HG03439 (cell line): ENCODE results near the gene CERT1.
"Not testable (repeated sequence)": the region's sequence is repeated elsewhere in the genome, so short reads cannot be mapped to it uniquely, and the experiment has no call there.

Source experiments
- ATAC-seq: cut with Tn5 transposase; IDR thresholded peaks from one replicate; pipeline ENCODE4 v1.9.1; 2021; ENCODE audit warnings: mild to moderate bottlenecking, moderate library complexity; ENCODE audit not compliant: unreplicated experiment

Gene CERT1

DNA sequence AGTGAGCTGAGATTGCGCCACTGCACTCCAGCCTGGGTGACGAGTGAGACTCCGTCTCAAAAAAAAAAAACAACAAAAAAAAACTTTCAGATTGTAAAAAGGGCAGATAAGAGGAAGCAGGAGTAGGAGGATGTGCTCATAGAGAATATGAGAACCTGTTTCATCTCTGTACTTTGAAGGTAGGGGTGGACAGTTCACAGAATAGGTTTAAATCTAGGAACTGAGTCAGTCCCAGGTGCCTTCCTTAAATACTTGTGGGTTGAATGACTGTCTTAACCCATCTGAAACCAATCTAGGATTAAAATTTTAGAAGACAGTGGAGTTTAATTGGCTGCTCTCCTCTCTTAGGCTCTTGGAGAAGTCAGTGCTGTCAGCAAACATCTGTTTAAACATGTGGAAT lies 12.6 kb upstream of the CERT1 start:
- peak; percentile 79 for ATAC-seq

GRCh38 chr5:75523275-75523674 lies 11.8 kb upstream of the CERT1 start:
- ATAC-seq: no peak

- no peak for ATAC-seq
These were observed 11.1 kb upstream of the CERT1 start for GRCh38 chr5:75522542-75522941.

GRCh38 chr5:75522025-75522424 lies 10.6 kb upstream of the CERT1 start:
- ATAC-seq: no peak

DNA sequence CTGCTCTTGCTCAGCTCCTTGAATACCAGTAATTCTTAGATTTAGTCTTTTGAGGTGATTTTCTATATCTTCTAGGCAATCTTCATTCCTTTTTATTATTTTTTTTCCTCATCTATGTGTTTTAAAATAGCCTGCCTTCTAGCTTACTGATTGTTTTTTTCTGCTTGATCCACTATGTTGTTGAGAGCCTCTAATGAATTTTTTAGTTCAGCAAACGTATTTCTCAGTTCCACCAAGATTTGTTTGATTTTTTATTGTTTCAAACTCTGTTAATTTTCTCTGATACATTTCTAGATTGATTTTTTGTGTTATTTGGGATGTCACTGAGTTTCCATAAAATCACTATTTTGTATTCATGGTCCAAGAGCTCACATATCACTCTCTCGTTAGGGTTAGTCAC lies 9.8 kb upstream of the CERT1 start:
- ATAC-seq: no peak

DNA sequence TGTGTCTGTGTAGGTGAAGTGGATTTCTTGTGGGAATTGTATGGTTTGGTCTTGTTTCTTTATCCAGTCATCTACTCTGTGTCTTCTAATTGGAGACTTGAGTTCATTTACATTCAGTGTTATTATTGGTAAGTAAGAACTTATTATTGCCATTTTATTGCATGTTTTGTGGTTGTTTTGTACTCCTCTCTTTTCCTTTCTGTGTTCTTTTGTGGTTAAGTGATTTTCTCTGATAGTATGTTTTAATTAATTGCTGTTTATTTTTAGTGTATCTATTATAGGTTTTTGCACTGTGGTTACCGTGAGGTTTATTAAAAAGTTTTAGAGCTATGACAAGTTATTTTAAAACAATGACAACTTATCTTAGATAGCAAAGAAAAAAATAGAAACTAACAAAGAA lies 8.3 kb upstream of the CERT1 start:
- no peak for ATAC-seq

DNA sequence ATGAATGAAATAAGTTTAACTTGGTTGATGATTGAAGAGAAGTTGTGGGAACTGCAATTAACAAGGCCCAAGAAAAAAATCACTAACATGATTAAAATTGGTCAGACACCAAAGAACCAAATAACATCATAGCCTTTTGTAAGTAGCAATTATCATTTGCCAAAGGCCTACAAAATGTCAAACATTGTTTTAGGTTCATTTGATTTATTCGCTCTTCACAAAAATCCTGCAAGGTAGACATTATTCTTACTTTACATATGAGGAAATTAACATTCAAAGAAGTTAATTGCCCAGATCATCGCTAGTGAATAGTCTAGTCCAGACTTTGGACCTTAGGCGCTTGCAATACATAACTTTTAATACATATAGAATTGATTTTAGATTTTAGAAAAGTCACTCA lies 2.9 kb upstream of the CERT1 start:
- no peak for ATAC-seq

- no peak for ATAC-seq
These were observed 2.4 kb upstream of the CERT1 start for GRCh38 chr5:75513841-75514240.

DNA sequence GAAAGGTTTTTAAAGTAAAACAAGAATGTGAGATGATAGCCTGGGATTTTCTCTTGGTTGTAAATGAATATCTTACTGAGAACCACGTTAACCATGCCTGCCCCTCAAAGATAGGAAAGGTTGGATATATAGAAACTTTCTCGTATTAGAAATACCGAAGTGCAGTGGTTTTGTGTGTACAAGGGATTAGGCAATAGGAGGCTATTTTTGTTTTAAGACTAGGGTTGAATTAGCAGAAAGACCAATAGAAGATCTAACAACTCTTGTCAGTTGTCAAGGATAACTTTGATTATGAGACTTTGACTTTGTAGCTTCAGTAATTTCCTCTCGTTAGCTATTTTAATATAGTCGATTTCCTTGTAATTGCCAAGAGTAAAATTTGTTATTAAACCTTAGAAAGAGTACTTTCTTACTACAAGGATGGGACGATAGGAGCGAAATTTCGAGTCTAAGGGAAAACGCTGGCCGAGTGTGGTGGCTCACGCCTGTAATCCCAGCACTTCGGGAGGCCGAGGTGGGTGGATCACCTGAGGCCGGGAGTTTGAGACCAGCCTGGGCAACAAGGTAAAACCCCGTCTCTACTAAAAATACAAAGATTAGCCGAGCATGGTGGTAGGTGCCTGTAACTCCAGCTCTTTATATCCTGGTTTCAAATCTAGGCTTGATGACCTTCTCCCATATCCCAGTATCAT lies 1.1 kb upstream of the CERT1 start:
- no peak for ATAC-seq

DNA sequence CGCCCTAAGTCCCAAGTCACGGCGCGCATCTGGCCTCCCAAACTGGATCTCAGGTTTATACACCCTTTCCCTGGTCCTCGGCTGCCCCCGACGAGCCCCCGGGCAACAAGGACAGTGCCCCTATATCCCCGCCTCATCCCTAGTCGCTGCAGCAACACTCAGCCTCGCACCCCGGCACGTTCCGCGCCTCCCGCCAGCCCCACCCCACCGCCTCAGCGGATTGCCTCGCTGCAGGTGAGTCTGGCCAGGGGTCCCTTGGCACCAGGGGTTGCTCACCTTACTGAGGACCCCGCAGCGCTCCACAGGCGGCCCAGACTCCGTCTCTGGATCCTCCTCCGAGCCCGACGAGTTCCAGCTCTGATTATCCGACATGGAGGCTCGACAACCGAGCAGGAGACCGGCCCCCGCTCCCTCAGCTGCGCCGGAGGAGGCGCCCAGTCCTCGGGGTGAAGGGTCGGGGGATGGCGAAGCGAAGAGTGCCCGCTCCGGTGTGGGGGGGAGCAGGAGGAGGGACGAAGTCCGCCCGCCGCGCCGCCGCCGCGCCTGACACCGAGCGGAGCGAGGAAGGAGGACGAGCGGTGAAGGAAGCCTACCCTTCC lies 494 bp downstream of the CERT1 start:
- peak; percentile 39 for ATAC-seq

DNA sequence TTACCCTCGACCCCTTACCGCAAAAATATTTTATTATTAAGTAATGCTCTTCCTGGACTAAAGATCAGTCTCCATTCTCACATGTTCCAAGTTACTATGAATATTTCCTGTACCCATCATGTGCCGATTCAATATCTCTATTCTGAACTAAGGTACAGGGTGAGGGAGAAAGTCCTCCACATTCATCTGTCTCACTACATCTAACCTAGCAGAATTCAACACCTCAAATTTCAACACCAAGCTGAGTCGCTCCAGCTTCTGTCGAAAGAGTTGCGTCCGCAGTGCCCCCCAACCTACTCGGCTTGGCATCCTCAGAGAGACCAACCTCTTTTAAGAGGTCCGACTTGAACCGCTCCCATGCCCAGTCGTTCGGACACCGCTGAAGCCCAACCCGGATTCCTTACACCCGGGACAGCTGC lies 1.0 kb downstream of the CERT1 start:
- peak; percentile 8 for ATAC-seq

- no peak for ATAC-seq
These were observed 1.5 kb downstream of the CERT1 start for GRCh38 chr5:75509956-75510355.

DNA sequence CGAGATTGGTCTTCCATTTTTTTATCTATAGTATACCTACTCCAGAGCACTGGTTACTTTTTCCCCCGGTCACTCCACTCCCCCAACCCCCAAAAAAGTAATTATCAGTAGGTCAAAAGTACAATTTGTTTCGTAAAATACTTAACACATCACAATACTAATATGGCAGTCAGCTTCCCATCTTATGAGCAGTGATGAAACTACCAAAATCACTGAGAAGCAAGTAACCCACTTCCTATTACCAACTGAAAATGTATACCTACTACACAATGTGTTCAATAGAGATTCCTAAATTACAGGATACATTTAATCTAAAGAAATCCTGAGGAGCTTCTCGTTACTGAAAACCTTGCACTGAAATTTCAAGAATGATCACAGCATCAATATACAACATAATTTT lies 1.9 kb downstream of the CERT1 start:
- no peak for ATAC-seq

DNA sequence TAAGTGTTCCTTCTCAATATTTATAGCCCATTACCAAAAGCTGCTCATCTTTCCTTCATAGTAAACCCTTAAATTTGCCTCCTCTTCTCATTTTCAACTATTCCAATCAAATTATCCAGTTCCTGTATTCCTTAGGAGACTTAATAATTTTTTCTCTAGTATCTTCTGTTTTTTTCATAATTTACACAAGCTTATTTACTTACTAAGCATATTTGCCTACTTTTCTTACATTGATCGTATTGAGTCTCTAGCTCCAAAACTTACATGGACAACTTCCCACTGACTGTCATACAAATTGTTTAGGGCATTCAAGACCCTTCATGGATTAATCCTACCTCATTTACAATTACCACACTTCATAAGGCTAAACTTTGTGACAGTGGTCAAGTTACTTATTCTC lies 3.6 kb downstream of the CERT1 start:
- ATAC-seq: no peak

- ATAC-seq: not testable (repeated sequence)
These were observed 6.3 kb downstream of the CERT1 start for GRCh38 chr5:75505112-75505511.

GRCh38 chr5:75498875-75499274 lies 12.6 kb downstream of the CERT1 start:
- not testable (repeated sequence) for ATAC-seq

DNA sequence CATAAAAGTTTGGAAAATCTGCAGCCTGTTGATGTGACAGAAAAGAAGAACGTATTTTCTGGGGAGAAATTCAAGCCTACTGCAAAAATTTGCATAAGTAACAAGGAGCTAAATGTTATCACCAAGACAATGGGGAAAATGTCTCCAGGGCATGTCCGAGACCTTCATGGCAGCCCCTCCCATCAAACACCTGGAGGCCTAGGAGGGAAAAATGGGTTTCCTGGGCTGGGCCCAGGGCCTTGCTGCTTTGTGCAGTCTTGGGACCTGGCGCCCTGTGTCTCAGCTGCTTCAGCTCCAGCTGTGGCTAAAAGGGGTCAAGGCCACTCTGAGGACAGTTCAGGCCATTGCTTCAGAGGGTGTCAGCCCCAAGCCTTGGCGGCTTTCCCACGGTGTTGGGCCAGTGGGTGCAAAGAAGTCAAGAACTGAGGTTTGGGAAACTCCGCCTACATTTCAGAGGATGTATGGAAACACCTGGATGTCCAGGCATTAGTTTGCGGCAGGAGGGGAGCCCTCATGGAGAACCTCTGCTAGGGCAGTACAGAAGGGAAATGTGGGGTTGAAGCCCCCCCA lies 13.1 kb downstream of the CERT1 start:
- no peak for ATAC-seq

DNA sequence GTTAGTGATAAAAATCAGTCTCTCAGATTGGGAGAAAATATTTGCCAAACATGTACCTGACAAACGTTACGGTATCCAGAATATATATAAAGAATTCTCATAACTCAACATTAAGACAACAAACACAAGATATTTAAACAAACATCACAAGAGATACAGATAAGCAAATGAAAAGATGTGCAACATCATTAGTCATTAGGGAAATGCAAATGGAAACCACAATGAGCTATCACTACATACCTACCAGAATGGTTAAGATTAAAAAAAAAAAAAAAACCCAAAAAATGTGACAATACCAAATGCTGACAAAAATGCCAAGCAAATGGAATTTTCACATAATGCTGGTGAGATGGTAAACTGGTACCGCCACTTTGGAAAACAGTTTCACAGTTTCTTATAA lies 15.4 kb downstream of the CERT1 start:
- ATAC-seq: no peak

GRCh38 chr5:75491621-75492020 lies 19.8 kb downstream of the CERT1 start:
- no peak for ATAC-seq

DNA sequence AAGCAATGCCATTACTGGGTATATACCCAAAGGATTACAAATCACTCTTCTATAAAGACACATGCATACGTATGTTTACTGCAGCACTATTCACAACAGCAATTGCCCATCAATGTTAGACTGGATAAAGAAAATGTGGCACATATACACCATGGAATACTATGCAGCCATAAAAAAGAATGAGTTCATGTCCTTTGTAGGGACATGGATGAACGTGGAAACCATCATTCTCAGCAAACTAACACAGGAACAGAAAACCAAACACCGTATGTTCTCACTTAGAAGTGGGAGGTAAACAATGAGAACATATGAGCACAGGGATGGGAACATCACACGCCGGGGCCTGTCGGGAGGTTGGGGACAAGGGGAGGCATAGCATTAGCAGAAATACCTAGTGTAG lies 21.6 kb downstream of the CERT1 start:
- not testable (repeated sequence) for ATAC-seq

GRCh38 chr5:75484605-75485004 lies 26.8 kb downstream of the CERT1 start:
- no peak for ATAC-seq

GRCh38 chr5:75482482-75482881 lies 28.9 kb downstream of the CERT1 start:
- no peak for ATAC-seq

DNA sequence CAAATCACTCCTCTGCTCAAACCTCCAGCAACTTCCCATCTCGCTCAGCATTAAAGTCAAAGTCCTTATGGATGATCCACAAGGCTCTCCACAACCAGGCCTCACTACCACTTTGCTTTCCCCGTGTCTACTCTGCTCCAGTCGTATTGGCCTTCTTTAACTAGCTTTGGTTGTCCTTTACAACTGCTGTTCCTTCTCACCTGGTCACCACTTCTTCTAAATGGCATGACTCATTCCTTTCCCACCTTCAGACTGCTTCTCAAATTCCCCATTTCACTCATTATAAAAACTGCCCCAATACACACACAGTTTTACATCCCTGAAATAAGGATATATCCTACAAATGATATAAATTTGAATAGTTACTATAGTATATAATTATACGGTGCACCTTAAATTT lies 30.4 kb downstream of the CERT1 start:
- ATAC-seq: no peak
